ENCODE data around the gene HSD11B2. TPM values are rescaled to one million over a fixed set of nuclear protein-coding genes. Genes with fewer than 3 reads are reported as not detected.

The HSD11B2 gene
- total RNA-seq, 2 donors from 2014 or later = 11.4 to 35.6 TPM

DNA sequence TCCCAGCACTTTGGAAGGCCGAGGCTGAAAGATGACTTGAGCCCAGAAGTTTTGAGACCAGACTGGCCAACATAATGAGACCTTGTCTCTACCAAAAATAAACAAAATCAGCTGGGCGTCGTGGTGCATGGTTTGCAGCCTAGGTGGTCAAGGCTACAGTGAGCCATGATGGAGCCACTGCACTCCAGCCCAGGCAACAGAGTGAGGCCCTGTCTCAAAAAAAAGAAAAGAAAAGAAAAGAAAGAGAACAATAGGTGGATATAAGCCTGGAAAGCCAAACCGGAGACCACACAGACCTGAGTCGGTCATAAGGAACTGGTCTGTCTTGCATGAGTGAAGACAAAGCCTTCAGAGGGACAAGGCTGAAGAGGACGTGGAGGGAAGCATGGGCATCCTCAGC is 35.7 kb downstream of the HSD11B2 start:
- TF ChIP-seq POLR2A (IDR thresholded peaks at IDR 0.05) (no peak), POLR2AphosphoS5 (IDR thresholded peaks at IDR 0.05) (no peak)
- TF ChIP-seq, protein P1, sequence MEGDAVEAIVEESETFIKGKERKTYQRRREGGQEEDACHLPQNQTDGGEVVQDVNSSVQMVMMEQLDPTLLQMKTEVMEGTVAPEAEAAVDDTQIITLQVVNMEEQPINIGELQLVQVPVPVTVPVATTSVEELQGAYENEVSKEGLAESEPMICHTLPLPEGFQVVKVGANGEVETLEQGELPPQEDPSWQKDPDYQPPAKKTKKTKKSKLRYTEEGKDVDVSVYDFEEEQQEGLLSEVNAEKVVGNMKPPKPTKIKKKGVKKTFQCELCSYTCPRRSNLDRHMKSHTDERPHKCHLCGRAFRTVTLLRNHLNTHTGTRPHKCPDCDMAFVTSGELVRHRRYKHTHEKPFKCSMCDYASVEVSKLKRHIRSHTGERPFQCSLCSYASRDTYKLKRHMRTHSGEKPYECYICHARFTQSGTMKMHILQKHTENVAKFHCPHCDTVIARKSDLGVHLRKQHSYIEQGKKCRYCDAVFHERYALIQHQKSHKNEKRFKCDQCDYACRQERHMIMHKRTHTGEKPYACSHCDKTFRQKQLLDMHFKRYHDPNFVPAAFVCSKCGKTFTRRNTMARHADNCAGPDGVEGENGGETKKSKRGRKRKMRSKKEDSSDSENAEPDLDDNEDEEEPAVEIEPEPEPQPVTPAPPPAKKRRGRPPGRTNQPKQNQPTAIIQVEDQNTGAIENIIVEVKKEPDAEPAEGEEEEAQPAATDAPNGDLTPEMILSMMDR (IDR thresholded peaks at IDR 0.05) = no peak
- Histone ChIP-seq H3K27ac (no peak overlapping the region), H3K4me3 (no peak overlapping the region), H3K9me3 (no peaks in the 10 kb centered on the region), H3K4me1 (replicated peaks) (peaks cover 11% of the 10 kb centered on the region), H3K36me3 (no peaks in the 10 kb centered on the region), H3K27me3 (replicated peaks; ENCODE audit: insufficient read depth) (no peaks in the 10 kb centered on the region)
- 77% methylated on average over 6 of the region's 6 CpGs for WGBS
- no peak for DNase-seq (ENCODE audit: low spot score)
- intact Hi-C loops (cut with DNase I) = no loop called here

DNA sequence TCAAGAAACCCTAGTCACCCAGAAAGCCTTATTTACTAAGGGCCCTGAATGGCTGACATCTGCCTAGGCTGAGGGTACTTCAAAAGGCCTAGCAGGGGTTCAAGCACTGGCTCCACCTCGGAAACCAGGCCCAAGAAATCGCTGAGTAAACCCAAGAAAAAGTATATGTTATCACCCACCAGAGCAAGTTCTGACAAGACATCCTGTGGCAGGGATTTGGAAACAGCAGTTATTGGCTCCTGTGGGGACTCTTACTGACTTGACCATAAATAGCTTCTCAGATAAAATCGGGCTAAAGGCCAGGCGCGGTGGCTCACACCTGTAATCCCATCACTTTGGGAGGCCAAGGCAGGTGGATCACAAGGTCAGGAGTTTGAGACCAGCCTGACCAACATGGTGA is 37.8 kb downstream of the HSD11B2 start:
- no peak overlapping the region for H3K4me3 ChIP-seq
- no peaks in the 10 kb centered on the region for H3K4me1 ChIP-seq (replicated peaks)
- no peak overlapping the region for H3K27ac ChIP-seq
- TF ChIP-seq POLR2A (IDR thresholded peaks at IDR 0.05) = no peak
- TF ChIP-seq POLR2AphosphoS5 (IDR thresholded peaks at IDR 0.05) = no peak
- TF ChIP-seq, protein P1 (IDR thresholded peaks at IDR 0.05) = no peak
- no peaks in the 10 kb centered on the region for H3K9me3 ChIP-seq
- 59% methylated on average over 5 of the region's 5 CpGs for WGBS
- no peak for DNase-seq (ENCODE audit: low spot score)
- intact Hi-C loops (cut with DNase I) = no loop called here
- no peaks in the 10 kb centered on the region for H3K27me3 ChIP-seq (replicated peaks; ENCODE audit: insufficient read depth)
- no peaks in the 10 kb centered on the region for H3K36me3 ChIP-seq

DNA sequence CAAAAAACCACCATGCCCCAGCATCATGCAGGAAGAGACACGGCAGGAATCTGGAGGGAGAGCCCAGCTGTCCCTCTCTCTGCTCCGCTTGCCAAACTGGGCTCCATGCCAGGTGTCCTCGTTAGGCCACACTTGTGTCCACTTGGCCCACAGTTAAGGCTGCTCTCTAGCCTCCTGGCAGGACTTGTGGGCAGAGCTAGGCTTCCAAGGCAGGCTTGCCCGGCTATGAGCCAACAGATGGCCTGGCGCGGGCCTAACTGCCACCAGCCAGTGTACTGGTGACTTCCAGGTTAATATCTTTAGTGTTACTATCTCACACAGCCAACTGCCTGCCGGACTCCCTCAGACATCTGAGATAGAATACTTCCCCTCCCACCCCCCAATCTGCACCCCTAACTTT is 39.4 kb downstream of the HSD11B2 start:
- peak; percentile 71 for DNase-seq (ENCODE audit: low spot score)

DNA sequence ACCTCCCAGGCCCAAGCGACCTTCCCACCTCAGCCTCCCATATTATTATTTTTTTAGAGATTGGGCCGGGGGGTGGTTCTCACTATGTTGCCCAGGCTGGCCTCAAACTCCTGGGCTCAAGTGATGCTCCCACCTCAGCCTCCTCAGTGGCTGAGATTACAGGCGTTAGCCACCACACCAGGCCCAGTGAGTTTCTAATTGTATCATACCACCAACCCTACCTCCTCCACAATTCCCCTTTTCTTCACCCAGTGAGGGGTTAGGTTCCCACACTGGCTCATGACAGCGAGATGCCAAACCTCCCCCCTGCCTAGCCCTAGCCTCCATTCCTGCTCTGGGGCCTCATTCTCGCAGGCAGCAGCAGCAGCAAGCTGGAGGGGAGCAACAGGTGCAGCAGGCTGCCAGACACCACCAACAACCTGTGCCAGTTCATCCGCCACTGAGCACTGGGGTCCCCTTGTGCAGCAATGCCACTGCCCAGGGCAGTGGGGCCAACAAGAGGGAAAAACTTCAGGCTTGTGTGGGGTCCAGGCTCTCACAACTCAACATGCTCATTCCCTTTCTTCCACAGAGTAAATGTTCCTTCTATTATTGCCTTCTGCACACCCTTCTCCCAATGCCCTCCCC is 41.0 kb downstream of the HSD11B2 start:
- 94% methylated on average over 6 of the region's 6 CpGs for WGBS
- H3K4me1 ChIP-seq (replicated peaks) = no peaks in the 10 kb centered on the region
- no peaks in the 10 kb centered on the region for H3K36me3 ChIP-seq
- no peaks in the 10 kb centered on the region for H3K27me3 ChIP-seq (replicated peaks; ENCODE audit: insufficient read depth)
- no peaks in the 10 kb centered on the region for H3K9me3 ChIP-seq
- intact Hi-C loops (cut with DNase I) = no loop called here
- DNase-seq (ENCODE audit: low spot score) = no peak
- H3K4me3 ChIP-seq = no peak overlapping the region
- H3K27ac ChIP-seq = no peak overlapping the region
- TF ChIP-seq, protein P1 (IDR thresholded peaks at IDR 0.05) = no peak
- TF ChIP-seq POLR2AphosphoS5 (IDR thresholded peaks at IDR 0.05) (no peak), POLR2A (IDR thresholded peaks at IDR 0.05) (no peak)

More for the DNA sequence above, 39.4 kb downstream of the HSD11B2 start:
- Histone ChIP-seq H3K27me3 (replicated peaks; ENCODE audit: insufficient read depth) (no peaks in the 10 kb centered on the region), H3K27ac (no peak overlapping the region), H3K4me1 (replicated peaks) (no peaks in the 10 kb centered on the region), H3K4me3 (no peak overlapping the region), H3K36me3 (no peaks in the 10 kb centered on the region), H3K9me3 (no peaks in the 10 kb centered on the region)
- intact Hi-C loops (cut with DNase I) = no loop called here
- TF ChIP-seq POLR2A (IDR thresholded peaks at IDR 0.05) (no peak), POLR2AphosphoS5 (IDR thresholded peaks at IDR 0.05) (peak; percentile 52)
- 47% methylated on average over 7 of the region's 7 CpGs for WGBS

DNA sequence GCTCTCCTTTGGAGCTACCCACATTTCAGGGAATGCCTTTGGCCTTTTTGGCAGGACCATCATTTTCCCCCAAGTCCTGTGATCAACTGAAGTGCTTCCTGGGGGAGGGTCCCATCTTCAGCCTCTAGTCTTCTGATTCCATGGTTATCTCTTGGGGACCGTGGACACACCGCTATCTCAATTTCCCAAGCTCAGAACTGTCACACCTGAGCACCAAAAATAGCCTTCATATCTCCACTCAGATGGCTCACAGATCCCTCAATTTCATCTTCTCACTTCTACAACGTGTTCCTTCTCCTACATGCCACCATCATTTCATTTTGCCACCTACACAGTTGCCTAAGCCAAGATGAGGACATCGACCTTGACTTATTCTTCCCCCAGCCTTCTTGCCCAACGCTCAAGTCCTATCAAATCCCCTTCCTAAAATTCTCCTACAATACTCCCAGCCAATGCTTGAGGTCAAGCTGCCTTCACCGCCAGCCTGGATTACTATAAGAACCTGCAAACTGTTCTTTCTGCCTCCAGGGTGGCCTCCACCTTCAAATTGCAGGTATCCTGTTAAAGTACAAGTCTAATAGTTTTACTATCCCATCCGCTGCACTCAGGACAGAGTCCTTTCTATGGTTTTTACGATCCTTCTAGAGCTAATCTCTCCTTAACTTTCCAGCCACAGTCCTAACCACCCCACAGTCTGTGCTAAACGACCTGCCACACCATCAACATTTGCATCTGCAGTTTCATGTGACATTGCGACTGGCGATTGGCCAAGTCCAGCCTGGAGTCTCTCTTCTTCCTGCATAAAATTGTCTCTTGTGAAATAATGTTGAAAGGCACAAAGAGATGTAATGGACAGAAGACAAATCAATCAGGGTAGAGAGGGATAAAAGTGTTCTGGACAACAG is 43.9 kb downstream of the HSD11B2 start:
- no peaks in the 10 kb centered on the region for H3K27me3 ChIP-seq (replicated peaks; ENCODE audit: insufficient read depth)
- H3K27ac ChIP-seq = no peak overlapping the region
- intact Hi-C loops (cut with DNase I) = no loop called here
- no peaks in the 10 kb centered on the region for H3K36me3 ChIP-seq
- no peak for TF ChIP-seq POLR2AphosphoS5 (IDR thresholded peaks at IDR 0.05)
- TF ChIP-seq, protein P1 (IDR thresholded peaks at IDR 0.05) = no peak
- TF ChIP-seq POLR2A (IDR thresholded peaks at IDR 0.05) = no peak
- DNase-seq (ENCODE audit: low spot score) = no peak
- no peaks in the 10 kb centered on the region for H3K4me1 ChIP-seq (replicated peaks)
- H3K9me3 ChIP-seq = no peaks in the 10 kb centered on the region
- no peak overlapping the region for H3K4me3 ChIP-seq
- WGBS = 84% methylated on average over 11 of the region's 11 CpGs

Measured in prostate gland (tissue), 2 donors.